OCI-LY1 (cell line): ENCODE measurements around the gene CRPPA.

Experiments used
- CTCF ChIP-seq: fragments of 200-600 bp; sonication (generic), shearing (Covaris generic); IDR thresholded peaks from 2 replicates; pipeline ENCODE4 v1.5.1; 2017; ENCODE audit warnings: mild to moderate bottlenecking, antibody characterized with exemption, low read length, moderate library complexity, mixed read lengths
- EZH2 ChIP-seq: fragments of 200-600 bp; sonication (generic), shearing (Covaris generic); IDR thresholded peaks from 2 replicates; pipeline ENCODE4 v1.8.0; 2017; ENCODE audit warnings: borderline replicate concordance, mixed run types, mild to moderate bottlenecking, antibody characterized with exemption, low read length, moderate library complexity, mixed read lengths

DNA sequence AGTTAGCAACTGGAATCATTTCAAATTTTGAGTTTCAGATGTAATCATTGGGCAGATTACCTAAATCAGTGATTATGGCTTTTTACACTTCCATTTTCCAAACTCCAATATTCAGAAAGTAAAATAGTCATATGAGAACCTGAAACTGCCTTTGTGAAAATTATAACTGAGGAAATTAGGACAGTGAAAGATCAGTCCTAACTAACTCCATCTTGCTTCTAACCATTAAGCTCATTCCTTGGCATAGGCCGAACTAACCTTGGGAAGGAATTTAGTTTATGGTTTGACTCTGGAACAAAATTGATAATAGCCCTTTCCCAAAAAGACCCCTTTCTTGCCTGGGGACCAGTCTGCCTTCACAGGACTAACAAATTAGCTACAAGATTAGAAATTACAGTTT, 2.2 kb downstream of the CRPPA start:
- TF ChIP-seq EZH2 (no peak), CTCF (no peak)
